Sigmoid colon (tissue), 3 donors: ENCODE measurements around the gene ZNF764.

Experiments
- CTCF ChIP-seq, 4 experiments: fragments of 450-650 bp in 3 of 4; fragments of 200-600 bp in 1 of 4; IDR thresholded peaks; one replicate each; pipeline ENCODE4 v1.5.1; 2016 to 2019; ENCODE audit warnings: antibody characterized with exemption in 4 of 4, mild to moderate bottlenecking in 3 of 4, moderate library complexity in 2 of 4
- POLR2A ChIP-seq, 2 donors: fragments of 450-650 bp; IDR thresholded peaks; one replicate each; pipeline ENCODE4 v1.6.1; 2016; ENCODE audit warnings: antibody characterized with exemption in 2 of 2, mild to moderate bottlenecking in 2 of 2, moderate library complexity in 2 of 2

GRCh38 chr16:30532285-30533145 is 25.7 kb downstream of the ZNF764 start:
- TF ChIP-seq CTCF (IDR thresholded peaks at IDR 0.05) (no peak), POLR2A (IDR thresholded peaks at IDR 0.05) (no peak)
